Mucosa of stomach (tissue), 1 donor: Measurements from ENCODE around the gene PLEKHA3.

Experiments
- H3K27me3 ChIP-seq: one replicate; pipeline ENCODE4 v1.7.0; 2013; ENCODE audit warnings: mild to moderate bottlenecking, low read length; ENCODE audit not compliant: control insufficient read depth, insufficient read depth
- H3K36me3 ChIP-seq: one replicate; pipeline ENCODE4 v1.7.0; 2013; ENCODE audit warnings: low read length; ENCODE audit not compliant: control insufficient read depth, insufficient read depth
- H3K4me1 ChIP-seq: one replicate; pipeline ENCODE4 v1.7.0; 2013; ENCODE audit warnings: mild to moderate bottlenecking, low read length; ENCODE audit not compliant: control insufficient read depth, insufficient read depth
- H3K4me3 ChIP-seq: one replicate; pipeline ENCODE4 v1.7.0; 2013; ENCODE audit warnings: low read length
- H3K9ac ChIP-seq: one replicate; pipeline ENCODE4 v1.7.0; 2013; ENCODE audit warnings: mild to moderate bottlenecking, low read length, moderate library complexity
- H3K9me3 ChIP-seq: one replicate; pipeline ENCODE4 v1.7.0; 2013; ENCODE audit warnings: mild to moderate bottlenecking, low read length, moderate library complexity; ENCODE audit not compliant: control insufficient read depth
- donor health status: Pancreatic carcinoma.

PLEKHA3 gene

GRCh38 chr2:178480227-178481181 is at the start of gene PLEKHA3:
Gene PLEKHA3, plus strand, starts transcription at chr2:178480457. Its CDS starts 413 bp downstream, at chr2:178480870.
- no peaks in the 10 kb centered on the region for H3K9me3 ChIP-seq
- no peaks in the 10 kb centered on the region for H3K27me3 ChIP-seq
- peak within 1 kb of the TSS; percentile 60 for H3K4me3 ChIP-seq
- peak within 1 kb of the TSS; percentile 84 for H3K9ac ChIP-seq
- H3K36me3 ChIP-seq, result no peaks in the 10 kb centered on the region
- H3K4me1 ChIP-seq, result peaks cover 48% of the 10 kb centered on the region

DNA sequence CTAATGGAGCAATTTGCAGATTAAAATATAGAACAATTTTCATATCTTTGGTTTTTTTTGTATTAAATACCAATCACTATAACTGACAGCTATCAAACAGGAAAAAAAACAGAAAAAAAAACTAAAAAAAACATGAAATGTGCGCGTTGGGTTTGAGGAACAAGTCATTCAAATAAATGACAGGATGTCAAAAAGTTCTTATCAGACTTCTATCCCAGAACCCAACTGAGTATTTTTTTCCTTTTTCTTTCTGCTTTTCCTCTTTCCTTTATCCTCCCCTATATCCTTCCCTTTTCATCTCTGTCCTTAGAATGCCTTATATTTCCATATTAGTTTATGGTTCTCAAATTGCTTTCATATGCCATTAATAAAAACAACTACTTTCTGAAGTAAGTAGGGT is 43.6 kb upstream of the PLEKHA3 start:
- Histone ChIP-seq H3K4me3 (no peak overlapping the region), H3K27me3 (no peaks in the 10 kb centered on the region), H3K36me3 (no peaks in the 10 kb centered on the region), H3K9me3 (no peaks in the 10 kb centered on the region), H3K9ac (no peak overlapping the region), H3K4me1 (no peaks in the 10 kb centered on the region)

- Histone ChIP-seq H3K4me3 (no peak overlapping the region), H3K9me3 (no peaks in the 10 kb centered on the region), H3K9ac (no peak overlapping the region), H3K4me1 (no peaks in the 10 kb centered on the region), H3K36me3 (no peaks in the 10 kb centered on the region), H3K27me3 (no peaks in the 10 kb centered on the region)
Measured at GRCh38 chr2:178441426-178441825, 38.8 kb upstream of the PLEKHA3 start.

GRCh38 chr2:178448968-178449661 is 31.1 kb upstream of the PLEKHA3 start:
- Histone ChIP-seq H3K4me1 (peaks cover 12% of the 10 kb centered on the region), H3K4me3 (no peak overlapping the region), H3K27me3 (no peaks in the 10 kb centered on the region), H3K36me3 (peaks cover 3% of the 10 kb centered on the region), H3K9ac (no peak overlapping the region), H3K9me3 (no peaks in the 10 kb centered on the region)

- H3K9me3 ChIP-seq, result no peaks in the 10 kb centered on the region
- H3K27me3 ChIP-seq, result no peaks in the 10 kb centered on the region
- H3K9ac ChIP-seq, result peak overlapping the region; percentile 80
- H3K4me3 ChIP-seq, result peak overlapping the region; percentile 74
- peaks cover 12% of the 10 kb centered on the region for H3K4me1 ChIP-seq
- H3K36me3 ChIP-seq, result peaks cover 3% of the 10 kb centered on the region
Measured at GRCh38 chr2:178449700-178450523, 30.3 kb upstream of the PLEKHA3 start.

- H3K9me3 ChIP-seq, result no peaks in the 10 kb centered on the region
- peak overlapping the region; percentile 80 for H3K9ac ChIP-seq
- H3K36me3 ChIP-seq, result peaks cover 3% of the 10 kb centered on the region
- no peaks in the 10 kb centered on the region for H3K27me3 ChIP-seq
- H3K4me3 ChIP-seq, result peak overlapping the region; percentile 74
- peaks cover 12% of the 10 kb centered on the region for H3K4me1 ChIP-seq
Measured at GRCh38 chr2:178450524-178450773, 29.8 kb upstream of the PLEKHA3 start.

DNA sequence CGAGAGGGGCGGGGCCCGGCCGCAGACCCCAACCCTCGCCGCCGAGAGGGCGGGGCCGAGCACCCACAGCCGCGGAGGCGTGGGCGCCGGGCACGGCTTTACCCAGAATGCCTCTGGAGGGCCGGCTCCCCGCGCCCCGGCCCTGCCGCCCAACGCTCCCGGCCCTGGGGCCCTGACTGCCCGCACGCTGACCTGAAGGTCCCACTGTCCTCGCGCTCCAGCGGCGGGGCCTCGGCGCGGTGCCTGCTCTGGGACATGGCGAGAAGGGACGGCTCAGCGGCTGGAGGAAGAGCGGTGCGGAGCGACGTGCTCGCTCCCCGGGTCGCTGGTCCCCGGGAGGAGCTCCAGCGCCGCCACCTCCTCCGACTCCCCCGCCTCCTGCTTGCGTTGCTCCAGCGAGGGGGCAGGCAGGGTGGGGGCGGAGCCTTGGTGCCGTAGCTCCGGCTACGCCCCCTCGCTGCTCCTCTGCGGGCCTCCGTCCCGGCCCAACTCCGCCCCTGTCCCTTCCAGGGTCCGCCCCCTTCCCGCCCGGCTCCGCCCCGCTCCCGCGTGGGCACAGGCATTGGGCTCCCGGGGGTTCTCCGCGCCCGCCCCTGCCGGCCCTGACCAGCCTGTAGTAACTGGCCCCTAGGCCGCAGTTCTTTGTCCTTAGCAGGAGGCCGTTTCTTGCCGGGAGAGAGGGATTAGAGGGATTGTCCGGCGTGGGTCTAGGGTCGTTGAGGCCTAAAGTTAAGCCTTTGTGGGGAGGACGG is 29.3 kb upstream of the PLEKHA3 start, which contains the start of the genes PJVK and PRKRA:
TSS of gene PJVK (plus strand) at position 605 of the 752 bp plus-strand sequence. CDS start 2,032 bp downstream, outside the sequence.
TSS of gene PRKRA (minus strand) at position 402 of the 752 bp plus-strand sequence. CDS start at position 257, 145 bp downstream.
- Histone ChIP-seq H3K4me1 (peaks cover 12% of the 10 kb centered on the region), H3K9ac (peak within 1 kb of the TSS; percentile 89), H3K36me3 (peaks cover 3% of the 10 kb centered on the region), H3K9me3 (no peaks in the 10 kb centered on the region), H3K4me3 (peak within 1 kb of the TSS; percentile 74), H3K27me3 (no peaks in the 10 kb centered on the region)

DNA sequence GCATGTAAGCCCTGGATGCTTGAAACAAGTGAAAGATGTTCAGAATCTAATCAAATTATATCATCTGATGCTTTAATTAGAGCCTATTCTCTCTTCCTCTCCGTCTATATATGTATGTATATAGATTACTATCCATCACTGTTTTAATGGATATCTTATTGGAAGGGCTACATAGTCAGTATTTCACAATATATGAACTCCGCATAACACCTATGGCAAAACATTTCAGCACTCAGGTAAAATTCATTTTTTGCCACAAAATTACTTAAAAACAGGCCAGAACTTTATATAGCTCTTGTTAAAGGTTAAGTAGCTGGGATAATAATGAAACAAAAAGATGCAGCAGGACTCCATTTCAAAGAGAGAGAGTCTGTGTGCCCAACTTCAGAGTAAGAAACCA is 27.9 kb upstream of the PLEKHA3 start:
- no peaks in the 10 kb centered on the region for H3K27me3 ChIP-seq
- H3K4me1 ChIP-seq, result peaks cover 12% of the 10 kb centered on the region
- no peak overlapping the region for H3K9ac ChIP-seq
- H3K4me3 ChIP-seq, result no peak overlapping the region
- H3K36me3 ChIP-seq, result peaks cover 3% of the 10 kb centered on the region
- H3K9me3 ChIP-seq, result no peaks in the 10 kb centered on the region

DNA sequence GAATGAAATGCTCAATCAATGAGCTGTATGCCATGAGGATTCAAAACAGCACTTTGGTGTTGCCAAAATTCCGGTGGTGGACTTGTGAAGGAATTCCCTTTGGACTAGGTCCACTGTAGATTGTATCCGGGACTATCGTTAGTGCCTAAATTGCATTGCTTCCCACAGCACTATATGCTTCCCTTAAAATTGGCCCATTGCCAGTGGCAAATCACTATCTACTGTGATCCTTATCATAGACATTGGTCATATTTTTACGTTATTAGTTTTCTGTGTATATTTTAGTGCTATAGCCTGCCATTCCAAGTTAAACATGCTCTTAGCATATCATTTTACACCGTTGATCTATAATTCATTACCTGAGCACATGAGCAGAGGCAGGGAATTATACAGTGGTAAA is 27.4 kb upstream of the PLEKHA3 start:
- no peaks in the 10 kb centered on the region for H3K9me3 ChIP-seq
- H3K27me3 ChIP-seq, result no peaks in the 10 kb centered on the region
- peaks cover 3% of the 10 kb centered on the region for H3K36me3 ChIP-seq
- H3K4me3 ChIP-seq, result no peak overlapping the region
- H3K9ac ChIP-seq, result no peak overlapping the region
- H3K4me1 ChIP-seq, result peaks cover 12% of the 10 kb centered on the region

DNA sequence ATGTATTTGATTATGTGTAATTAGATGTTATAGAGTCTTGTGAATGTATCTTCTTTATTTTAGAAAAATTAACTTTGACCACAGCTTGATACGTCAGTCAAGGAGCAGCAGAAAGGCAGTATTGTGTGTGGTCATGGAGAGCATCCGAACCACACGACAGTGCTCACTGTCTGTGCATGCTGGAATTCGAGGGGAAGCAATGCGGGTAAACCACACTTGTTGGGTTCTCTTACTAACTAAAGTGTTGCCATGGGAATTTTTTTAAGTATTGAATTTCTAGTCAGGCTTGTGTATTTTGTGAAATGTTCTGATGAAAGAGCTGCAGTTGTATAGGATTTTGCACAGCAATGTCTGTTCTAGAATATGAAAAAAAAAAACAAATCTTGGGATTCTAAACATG is 24.3 kb upstream of the PLEKHA3 start:
- no peak overlapping the region for H3K4me3 ChIP-seq
- no peaks in the 10 kb centered on the region for H3K27me3 ChIP-seq
- H3K4me1 ChIP-seq, result no peaks in the 10 kb centered on the region
- no peaks in the 10 kb centered on the region for H3K9me3 ChIP-seq
- H3K9ac ChIP-seq, result no peak overlapping the region
- no peaks in the 10 kb centered on the region for H3K36me3 ChIP-seq

DNA sequence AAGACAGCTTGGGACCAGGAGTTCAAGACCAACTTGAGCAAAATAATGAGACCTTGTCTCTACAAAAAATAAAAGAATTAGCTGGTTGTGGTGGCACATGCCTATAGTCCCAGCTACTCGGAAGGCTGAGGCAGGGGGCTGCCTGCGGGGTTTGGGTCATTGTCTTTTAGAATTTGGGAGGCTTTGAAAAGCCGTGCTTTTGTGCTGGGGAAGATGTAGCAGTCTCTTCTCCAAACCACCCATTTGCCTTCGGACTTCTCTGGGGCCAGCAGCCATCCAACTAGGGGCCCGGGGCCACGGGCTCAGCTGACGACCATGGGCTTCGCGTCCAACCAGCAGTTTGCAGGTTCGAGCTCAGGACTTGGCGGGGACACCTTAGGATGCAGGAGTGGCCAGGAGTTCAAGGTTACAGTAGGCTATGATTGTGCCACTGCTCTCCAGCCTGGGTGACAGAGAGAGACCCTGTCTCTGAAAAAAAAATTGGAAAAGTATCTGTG is 22.8 kb upstream of the PLEKHA3 start:
- H3K27me3 ChIP-seq, result no peaks in the 10 kb centered on the region
- H3K4me1 ChIP-seq, result no peaks in the 10 kb centered on the region
- no peaks in the 10 kb centered on the region for H3K9me3 ChIP-seq
- H3K9ac ChIP-seq, result no peak overlapping the region
- no peaks in the 10 kb centered on the region for H3K36me3 ChIP-seq
- no peak overlapping the region for H3K4me3 ChIP-seq
